Medulla oblongata (tissue), 1 donor: ENCODE measurements around the gene ANKRD11.
"Not testable (repeated sequence)": the region's sequence is repeated elsewhere in the genome, so short reads cannot be mapped to it uniquely, and the experiment has no call there.

Experiments used
- DNase-seq: peaks from one replicate; pipeline ENCODE4 v3.0.0-alpha.2; 2015; ENCODE audit errors: extremely low spot score

The ANKRD11 gene

GRCh38 chr16:89316701-89317100 is 173.7 kb downstream of the ANKRD11 start:
- no peak for DNase-seq

GRCh38 chr16:89315791-89316581 is 174.4 kb downstream of the ANKRD11 start:
- DNase-seq = peak; percentile 37

GRCh38 chr16:89315271-89315670 is 175.1 kb downstream of the ANKRD11 start:
- no peak for DNase-seq

GRCh38 chr16:89314854-89315253 is 175.5 kb downstream of the ANKRD11 start:
- no peak for DNase-seq

GRCh38 chr16:89314357-89314756 is 176.0 kb downstream of the ANKRD11 start:
- no peak for DNase-seq

- DNase-seq = no peak
Measured at GRCh38 chr16:89313583-89313982, 176.8 kb downstream of the ANKRD11 start.

- no peak for DNase-seq
Measured at GRCh38 chr16:89312598-89313299, 177.6 kb downstream of the ANKRD11 start.

GRCh38 chr16:89312194-89312593 is 178.2 kb downstream of the ANKRD11 start:
- DNase-seq = no peak

GRCh38 chr16:89311636-89312035 is 178.7 kb downstream of the ANKRD11 start:
- DNase-seq = no peak

- no peak for DNase-seq
Measured at GRCh38 chr16:89309438-89310122, 180.8 kb downstream of the ANKRD11 start.

- DNase-seq = no peak
Measured at GRCh38 chr16:89308391-89309333, 181.7 kb downstream of the ANKRD11 start.

GRCh38 chr16:89307421-89307805 is 182.9 kb downstream of the ANKRD11 start:
- DNase-seq = no peak

- not testable (repeated sequence) for DNase-seq
Measured at GRCh38 chr16:89306457-89307420, 183.6 kb downstream of the ANKRD11 start.

- no peak for DNase-seq
Measured at GRCh38 chr16:89304941-89305705, 185.2 kb downstream of the ANKRD11 start.

- no peak for DNase-seq
Measured at GRCh38 chr16:89304181-89304851, 186.0 kb downstream of the ANKRD11 start.

GRCh38 chr16:89303617-89304016 is 186.7 kb downstream of the ANKRD11 start:
- no peak for DNase-seq

GRCh38 chr16:89300976-89301360 is 189.4 kb downstream of the ANKRD11 start:
- no peak for DNase-seq

- DNase-seq = no peak
Measured at GRCh38 chr16:89300311-89300975, 189.9 kb downstream of the ANKRD11 start.
